Measurements from ENCODE around the gene INSR. TPM values are rescaled to one million over a fixed set of nuclear protein-coding genes. Genes with fewer than 3 reads are reported as not detected.

Gene INSR
- polyA plus RNA-seq, 1 of the 3 experiments (the other 2 are of a cell fraction): 3.6 TPM

GRCh38 chr19:7098096-7098495 is 196.1 kb downstream of the INSR start (continued):
- no peak for TF ChIP-seq REST (IDR thresholded peaks at IDR 0.05; ENCODE audit: low read depth, low read length)
- TF ChIP-seq SMC3 (IDR thresholded peaks at IDR 0.05; ENCODE audit: low read depth, low read length): no peak
- TF ChIP-seq ZBTB33 (IDR thresholded peaks at IDR 0.05; ENCODE audit: borderline replicate concordance, low read depth): no peak
- TF ChIP-seq NFIC (IDR thresholded peaks at IDR 0.05; ENCODE audit: borderline replicate concordance): no peak
- TF ChIP-seq YY1 (IDR thresholded peaks at IDR 0.05; ENCODE audit: low read depth): no peak

DNA sequence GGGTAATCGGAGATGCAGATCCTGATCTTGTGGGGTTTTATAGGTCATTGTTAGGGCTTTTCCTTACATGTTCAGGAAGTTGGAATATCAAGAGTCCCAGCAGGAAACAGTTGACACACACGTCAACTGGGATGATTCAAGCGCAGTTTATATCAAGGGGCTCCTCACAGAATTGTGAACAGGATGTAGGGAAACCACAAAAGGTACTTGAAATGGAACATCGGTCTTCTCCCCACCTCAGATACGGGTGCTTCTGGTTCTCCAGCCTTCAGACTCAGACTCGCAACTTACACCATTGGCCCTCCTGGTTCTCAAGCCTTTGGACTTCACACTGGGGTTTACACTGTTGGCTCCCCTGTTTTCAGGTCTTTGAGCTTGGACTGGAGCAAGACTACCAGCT is 205.2 kb downstream of the INSR start:
- 84% methylated on average over 6 of the region's 6 CpGs for WGBS (ENCODE audit: low lambda C conversion rate)
- Histone ChIP-seq H3K79me2 (ENCODE audit: insufficient read depth) (no peaks in the 10 kb centered on the region), H3K27ac (ENCODE audit: low read depth in 2 of 2, low read length in 1 of 2) (no peak overlapping the region), H3F3A (replicated peaks; ENCODE audit: insufficient read depth) (no peaks in the 10 kb centered on the region), H3K4me2 (no peak overlapping the region), H3K27me3 (ENCODE audit: insufficient read depth) (no peaks in the 10 kb centered on the region), H3K9me3 (peaks cover 15% of the 10 kb centered on the region), H2AFZ (ENCODE audit: low read depth) (no peak overlapping the region), H3K4me3 (ENCODE audit: low read depth in 2 of 2, low read length in 1 of 2) (no peak overlapping the region), H3K9ac (no peak overlapping the region), H3K4me1 (ENCODE audit: control insufficient read depth in 1 of 2, insufficient read depth in 2 of 2, low read depth in 1 of 2, low read length in 1 of 2) (no peaks in the 10 kb centered on the region), H3K9me2 (no peaks in the 10 kb centered on the region), H4K20me1 (ENCODE audit: insufficient read depth) (no peaks in the 10 kb centered on the region), H3K36me3 (replicated peaks in 1 of 2; ENCODE audit: control insufficient read depth in 1 of 2, insufficient read depth in 2 of 2, low read length in 1 of 2) (peaks cover 4 to 25% of the 10 kb centered on the region in 2 experiments)
- ChIA-PET POLR2A (no interaction called here), CTCF (no interaction called here)
- DNase-seq: no peak
- no peak for TF ChIP-seq NFIC (IDR thresholded peaks at IDR 0.05; ENCODE audit: borderline replicate concordance)
- TF ChIP-seq FOXJ3 (CRISPR knock-in tag; IDR thresholded peaks at IDR 0.05): no peak
- TF ChIP-seq MXI1 (IDR thresholded peaks at IDR 0.05; ENCODE audit: low read depth, low read length): no peak
- TF ChIP-seq, protein P1, sequence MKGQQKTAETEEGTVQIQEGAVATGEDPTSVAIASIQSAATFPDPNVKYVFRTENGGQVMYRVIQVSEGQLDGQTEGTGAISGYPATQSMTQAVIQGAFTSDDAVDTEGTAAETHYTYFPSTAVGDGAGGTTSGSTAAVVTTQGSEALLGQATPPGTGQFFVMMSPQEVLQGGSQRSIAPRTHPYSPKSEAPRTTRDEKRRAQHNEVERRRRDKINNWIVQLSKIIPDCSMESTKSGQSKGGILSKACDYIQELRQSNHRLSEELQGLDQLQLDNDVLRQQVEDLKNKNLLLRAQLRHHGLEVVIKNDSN (IDR thresholded peaks at IDR 0.05; ENCODE audit: borderline replicate concordance, low read depth): no peak
- TF ChIP-seq RFX5 (IDR thresholded peaks at IDR 0.05; ENCODE audit: low read length): no peak
- TF ChIP-seq USF2 (IDR thresholded peaks at IDR 0.05; ENCODE audit: borderline replicate concordance, low read depth, low read length): no peak
- TF ChIP-seq CHD2 (IDR thresholded peaks at IDR 0.05; ENCODE audit: low read length, partially characterized antibody): no peak
- no peak for TF ChIP-seq JUND (IDR thresholded peaks at IDR 0.05)
- TF ChIP-seq NRF1 (IDR thresholded peaks at IDR 0.05; ENCODE audit: low read depth, low read length): no peak
- no peak for TF ChIP-seq EZH2phosphoT487 (IDR thresholded peaks at IDR 0.05; ENCODE audit: borderline replicate concordance, low read depth)
- TF ChIP-seq, protein P2, sequence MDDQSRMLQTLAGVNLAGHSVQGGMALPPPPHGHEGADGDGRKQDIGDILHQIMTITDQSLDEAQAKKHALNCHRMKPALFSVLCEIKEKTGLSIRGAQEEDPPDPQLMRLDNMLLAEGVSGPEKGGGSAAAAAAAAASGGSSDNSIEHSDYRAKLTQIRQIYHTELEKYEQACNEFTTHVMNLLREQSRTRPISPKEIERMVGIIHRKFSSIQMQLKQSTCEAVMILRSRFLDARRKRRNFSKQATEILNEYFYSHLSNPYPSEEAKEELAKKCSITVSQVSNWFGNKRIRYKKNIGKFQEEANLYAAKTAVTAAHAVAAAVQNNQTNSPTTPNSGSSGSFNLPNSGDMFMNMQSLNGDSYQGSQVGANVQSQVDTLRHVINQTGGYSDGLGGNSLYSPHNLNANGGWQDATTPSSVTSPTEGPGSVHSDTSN (IDR thresholded peaks at IDR 0.05): no peak
- no peak for TF ChIP-seq SIN3A (IDR thresholded peaks at IDR 0.05; ENCODE audit: borderline replicate concordance, low read depth, low read length)
- TF ChIP-seq TCF12 (IDR thresholded peaks at IDR 0.05): no peak
- TF ChIP-seq TAF1 (IDR thresholded peaks at IDR 0.05; ENCODE audit: borderline replicate concordance, low read depth, low read length): no peak
- no peak for TF ChIP-seq ELF1 (IDR thresholded peaks at IDR 0.05)
- no peak for TF ChIP-seq REST (IDR thresholded peaks at IDR 0.05; ENCODE audit: low read depth, low read length)
